Measurements from ENCODE around the gene FBXW12.

FBXW12 gene

DNA sequence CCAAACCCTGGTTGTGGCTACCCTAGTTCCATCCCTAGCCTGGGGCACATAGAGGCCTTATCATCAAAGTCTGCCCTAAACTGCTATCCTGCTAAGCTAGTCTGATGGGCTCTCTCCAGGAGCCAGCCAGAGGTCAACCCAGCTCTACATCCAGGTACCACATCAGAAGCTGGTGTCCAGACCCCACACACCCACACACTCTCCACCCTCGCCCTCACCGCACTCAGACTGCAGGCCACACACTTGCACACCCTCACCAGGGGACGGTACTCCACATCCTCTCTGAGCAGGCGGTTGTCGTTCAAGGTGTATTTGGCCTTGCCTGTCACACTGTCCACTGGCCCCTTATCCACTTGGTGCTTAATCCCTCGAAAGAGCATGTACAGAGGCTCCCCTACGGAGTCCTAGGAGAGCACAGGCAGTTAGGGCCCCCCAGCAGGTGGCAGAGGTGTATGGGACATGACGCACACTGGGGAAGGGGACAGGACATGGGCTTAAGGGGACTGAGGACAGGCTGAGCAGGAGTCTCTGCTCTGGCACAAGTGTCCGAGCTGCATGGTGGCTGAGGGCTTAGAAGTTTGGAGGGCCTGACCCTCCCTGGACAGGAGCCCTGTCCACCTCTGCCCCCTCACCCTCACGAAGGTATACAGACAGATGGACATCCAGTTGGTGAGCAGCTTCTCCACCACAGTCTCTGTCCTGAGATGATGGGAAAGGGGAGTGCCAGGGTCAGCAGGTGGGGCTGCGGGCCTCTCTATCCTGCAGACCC, 39.8 kb downstream of the FBXW12 start:
- DNase-seq (ENCODE audit: low spot score), result no peak
- in situ Hi-C loops (cut with MboI; ENCODE audit: low sequenced_read_pairs, unreplicated experiment), result no loop called here
- TF ChIP-seq, protein P1, sequence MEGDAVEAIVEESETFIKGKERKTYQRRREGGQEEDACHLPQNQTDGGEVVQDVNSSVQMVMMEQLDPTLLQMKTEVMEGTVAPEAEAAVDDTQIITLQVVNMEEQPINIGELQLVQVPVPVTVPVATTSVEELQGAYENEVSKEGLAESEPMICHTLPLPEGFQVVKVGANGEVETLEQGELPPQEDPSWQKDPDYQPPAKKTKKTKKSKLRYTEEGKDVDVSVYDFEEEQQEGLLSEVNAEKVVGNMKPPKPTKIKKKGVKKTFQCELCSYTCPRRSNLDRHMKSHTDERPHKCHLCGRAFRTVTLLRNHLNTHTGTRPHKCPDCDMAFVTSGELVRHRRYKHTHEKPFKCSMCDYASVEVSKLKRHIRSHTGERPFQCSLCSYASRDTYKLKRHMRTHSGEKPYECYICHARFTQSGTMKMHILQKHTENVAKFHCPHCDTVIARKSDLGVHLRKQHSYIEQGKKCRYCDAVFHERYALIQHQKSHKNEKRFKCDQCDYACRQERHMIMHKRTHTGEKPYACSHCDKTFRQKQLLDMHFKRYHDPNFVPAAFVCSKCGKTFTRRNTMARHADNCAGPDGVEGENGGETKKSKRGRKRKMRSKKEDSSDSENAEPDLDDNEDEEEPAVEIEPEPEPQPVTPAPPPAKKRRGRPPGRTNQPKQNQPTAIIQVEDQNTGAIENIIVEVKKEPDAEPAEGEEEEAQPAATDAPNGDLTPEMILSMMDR (IDR thresholded peaks at IDR 0.05; ENCODE audit: borderline replicate concordance, control extremely low read depth, extremely low read depth, insufficient read depth, missing control alignments), result no peak

DNA sequence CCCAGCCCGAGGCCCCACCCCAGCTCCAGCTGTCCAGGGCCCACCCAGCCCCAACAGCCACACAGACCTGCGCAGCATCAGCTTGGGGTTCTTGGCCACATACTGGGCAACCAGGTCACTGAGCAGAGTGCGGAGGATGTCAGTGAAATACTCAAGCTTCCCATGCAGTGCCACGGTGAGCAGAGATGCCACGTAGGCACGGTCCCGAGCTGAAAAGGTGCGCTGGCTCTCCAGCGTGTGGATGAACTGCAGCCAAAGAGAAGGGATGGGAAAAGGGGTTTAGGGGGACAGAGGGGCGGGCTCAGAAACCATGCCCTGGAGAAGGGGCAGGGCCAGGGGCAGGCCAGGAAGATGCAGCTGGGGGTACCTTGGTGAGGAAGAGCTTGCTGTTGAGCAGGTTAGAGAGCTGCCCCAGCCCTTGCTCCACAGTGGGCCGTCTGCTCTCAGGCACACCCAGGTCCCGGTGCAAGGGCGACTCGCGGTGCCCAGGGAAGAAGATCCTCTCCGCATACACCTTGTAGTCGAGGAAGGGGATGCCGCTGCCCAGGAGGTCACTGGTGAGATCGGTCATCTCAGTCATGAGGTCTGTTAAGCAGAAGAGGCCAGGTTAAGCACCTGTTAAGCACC, 40.5 kb downstream of the FBXW12 start:
- TF ChIP-seq, protein P1 (IDR thresholded peaks at IDR 0.05; ENCODE audit: borderline replicate concordance, control extremely low read depth, extremely low read depth, insufficient read depth, missing control alignments), result no peak
- in situ Hi-C loops (cut with MboI; ENCODE audit: low sequenced_read_pairs, unreplicated experiment), result no loop called here
- DNase-seq (ENCODE audit: low spot score), result no peak

DNA sequence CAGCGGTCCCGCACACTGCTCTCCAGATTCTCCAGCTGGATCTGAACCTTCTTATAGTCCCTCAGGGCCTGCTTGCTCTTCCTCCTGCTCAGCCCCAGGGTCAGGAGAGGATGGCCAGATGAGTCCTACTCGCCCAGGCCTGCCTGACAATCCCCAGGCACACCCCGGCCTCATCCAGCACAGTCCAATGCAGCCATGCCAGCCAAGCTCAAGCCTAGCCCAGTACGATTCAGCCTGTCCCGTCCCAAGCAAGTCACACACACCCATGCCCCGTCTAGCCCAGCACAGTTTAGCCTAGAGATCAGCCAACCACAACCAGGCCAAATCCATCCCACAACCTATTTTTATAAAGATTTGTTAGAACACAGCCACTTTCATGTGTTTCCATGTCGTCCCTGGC, 41.1 kb downstream of the FBXW12 start:
- no peak for DNase-seq (ENCODE audit: low spot score)
- TF ChIP-seq, protein P1 (IDR thresholded peaks at IDR 0.05; ENCODE audit: borderline replicate concordance, control extremely low read depth, extremely low read depth, insufficient read depth, missing control alignments), result no peak
- in situ Hi-C loops (cut with MboI; ENCODE audit: low sequenced_read_pairs, unreplicated experiment), result no loop called here

DNA sequence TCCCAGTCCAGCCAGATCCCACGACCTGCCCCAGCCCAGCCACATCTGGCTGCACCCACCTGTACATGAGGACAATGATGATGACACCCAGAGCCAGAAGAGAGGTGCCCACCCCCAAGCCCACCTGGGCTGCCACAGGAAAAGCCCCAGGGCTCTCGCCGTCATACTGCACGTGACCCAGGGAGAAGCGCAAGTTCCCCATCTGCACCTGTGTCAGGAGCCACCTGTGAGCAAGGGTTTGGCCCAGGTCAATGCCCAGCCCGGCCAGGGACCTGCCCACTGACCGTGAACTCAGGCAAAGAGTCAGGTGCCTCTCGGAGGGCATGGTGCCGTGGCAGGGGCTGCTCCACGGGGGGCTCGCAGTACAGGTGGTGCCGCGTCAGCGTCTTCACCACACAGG, 41.6 kb downstream of the FBXW12 start:
- TF ChIP-seq, protein P1 (IDR thresholded peaks at IDR 0.05; ENCODE audit: borderline replicate concordance, control extremely low read depth, extremely low read depth, insufficient read depth, missing control alignments), result no peak
- in situ Hi-C loops (cut with MboI; ENCODE audit: low sequenced_read_pairs, unreplicated experiment), result no loop called here
- no peak for DNase-seq (ENCODE audit: low spot score)

DNA sequence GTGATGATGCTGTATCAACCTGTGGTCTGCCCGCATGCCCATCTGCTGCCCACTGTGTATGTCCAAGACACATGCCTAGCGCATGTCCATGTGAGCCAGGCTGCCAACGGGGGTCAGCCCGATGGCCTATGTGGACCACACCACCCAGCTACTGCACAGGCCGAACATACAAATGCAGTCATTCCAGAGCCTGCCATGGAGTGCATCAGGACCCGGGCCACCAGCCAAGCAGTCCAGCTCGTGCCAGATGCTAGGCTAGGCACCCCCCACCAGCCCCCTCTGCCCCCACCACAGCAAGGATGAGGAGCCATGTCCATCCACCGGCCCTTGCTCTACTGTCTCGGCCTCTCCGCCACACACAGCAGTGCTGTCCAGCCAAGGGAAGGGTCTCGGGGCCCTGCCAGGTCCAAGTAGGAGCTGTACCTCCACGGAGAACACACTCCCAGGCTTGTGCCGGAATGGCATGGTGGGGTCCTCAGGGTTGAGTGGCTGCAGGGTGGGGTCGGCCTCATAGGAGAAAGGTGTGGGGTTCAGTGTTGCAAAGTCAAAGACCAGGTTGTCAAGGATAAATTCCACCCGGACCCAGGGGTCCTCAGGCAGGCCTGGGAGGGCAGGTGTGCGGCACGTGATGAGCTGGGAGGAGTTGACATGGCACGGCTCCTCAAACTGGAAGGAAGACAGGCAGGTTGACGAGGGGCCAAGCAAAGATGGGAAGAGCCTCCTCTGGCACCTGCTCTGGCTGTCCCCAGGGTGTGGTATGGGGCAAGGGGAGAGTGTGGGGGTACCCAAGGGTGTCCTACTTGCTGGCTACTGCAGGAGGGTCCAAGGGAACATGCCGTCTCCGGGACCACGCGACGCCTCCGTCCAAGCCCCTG, 42.6 kb downstream of the FBXW12 start:
- in situ Hi-C loops (cut with MboI; ENCODE audit: low sequenced_read_pairs, unreplicated experiment), result no loop called here
- DNase-seq (ENCODE audit: low spot score), result no peak
- TF ChIP-seq, protein P1 (IDR thresholded peaks at IDR 0.05; ENCODE audit: borderline replicate concordance, control extremely low read depth, extremely low read depth, insufficient read depth, missing control alignments), result no peak

DNA sequence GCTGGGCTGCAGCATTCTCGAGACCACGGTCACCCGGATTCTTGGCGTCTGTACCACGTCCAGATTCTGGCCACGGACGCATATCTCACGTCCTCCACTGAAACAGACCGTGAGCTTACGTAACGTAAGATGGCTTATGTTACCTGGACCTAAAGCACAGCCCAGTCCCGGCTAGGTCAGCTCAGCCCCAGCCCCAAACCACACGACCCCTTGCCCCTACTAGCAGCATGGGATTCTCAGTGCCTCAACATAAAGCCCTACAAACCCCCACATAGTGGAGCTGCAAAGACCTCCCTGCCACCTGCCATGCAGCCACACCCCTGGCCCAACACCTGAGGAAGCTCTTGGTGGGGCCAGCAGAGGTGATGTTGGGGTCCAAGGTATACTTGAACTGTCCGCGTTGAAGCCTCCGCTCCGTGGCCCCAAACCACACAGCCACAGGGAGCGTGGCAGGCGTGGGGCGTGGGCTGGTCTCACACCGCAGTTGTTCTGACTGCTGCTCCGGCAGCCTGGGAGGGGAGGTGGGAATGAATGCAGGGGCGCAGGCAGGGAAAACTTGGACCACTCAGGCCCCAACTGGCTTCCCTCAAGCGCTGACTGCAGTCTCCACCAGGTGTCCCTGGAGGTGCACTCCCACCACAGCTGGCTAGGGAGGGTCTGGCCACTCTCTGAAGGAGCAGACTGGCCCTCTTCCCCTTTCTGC, 43.4 kb downstream of the FBXW12 start:
- in situ Hi-C loops (cut with MboI; ENCODE audit: low sequenced_read_pairs, unreplicated experiment), result no loop called here
- DNase-seq (ENCODE audit: low spot score), result no peak
- TF ChIP-seq, protein P1 (IDR thresholded peaks at IDR 0.05; ENCODE audit: borderline replicate concordance, control extremely low read depth, extremely low read depth, insufficient read depth, missing control alignments), result no peak

Data from GM13976 (cell line).